GM23338 (cell line): ENCODE measurements around the gene SORBS1. TPM values are rescaled to one million over a fixed set of nuclear protein-coding genes. Genes with fewer than 3 reads are reported as not detected.

Experiments
- ATAC-seq: fragments of 200-7000 bp; cut with Tn5 transposase; 3 replicates; pipeline ENCODE4 v1.9.1; 2020
- DNase-seq: peaks from one replicate; pipeline ENCODE4 v3.0.0-alpha.2; 2015; ENCODE audit warnings: low spot score
- H2AFZ ChIP-seq: fragments of 200-600 bp; sonication (generic); 2 replicates; pipeline ENCODE4 v1.8.0; 2016; ENCODE audit warnings: antibody characterized with exemption, mild to moderate bottlenecking, moderate library complexity
- H3F3A ChIP-seq: fragments of 200-600 bp; sonication (generic); replicated peaks from 2 replicates; pipeline ENCODE4 v1.8.0; 2017; ENCODE audit warnings: antibody characterized with exemption, mixed run types, low read depth
- H3K27ac ChIP-seq: fragments of 200-600 bp; sonication (generic); 2 replicates; pipeline ENCODE4 v1.6.1; 2016; ENCODE audit warnings: low read depth
- H3K27me3 ChIP-seq: fragments of 200-600 bp; sonication (generic); 2 replicates; pipeline ENCODE4 v1.8.0; 2016; ENCODE audit warnings: mild to moderate bottlenecking, mixed run types, moderate library complexity; ENCODE audit not compliant: insufficient read depth
- H3K36me3 ChIP-seq: fragments of 200-600 bp; sonication (generic); 2 replicates; pipeline ENCODE4 v1.8.0; 2016; ENCODE audit warnings: mild to moderate bottlenecking; ENCODE audit not compliant: insufficient read depth
- H3K4me1 ChIP-seq: fragments of 200-600 bp; sonication (generic); 2 replicates; pipeline ENCODE4 v1.8.0; 2016; ENCODE audit warnings: mild to moderate bottlenecking, moderate library complexity; ENCODE audit not compliant: insufficient read depth
- H3K4me2 ChIP-seq: fragments of 200-600 bp; sonication (generic); 2 replicates; pipeline ENCODE4 v1.7.1; 2017; ENCODE audit warnings: mixed run types
- H3K4me3 ChIP-seq: fragments of 200-600 bp; sonication (generic); 2 replicates; pipeline ENCODE4 v1.6.1; 2016; ENCODE audit warnings: mixed run types
- H3K79me2 ChIP-seq: fragments of 200-600 bp; sonication (generic); replicated peaks from 2 replicates; pipeline ENCODE4 v1.8.0; 2017; ENCODE audit warnings: mild to moderate bottlenecking; ENCODE audit not compliant: insufficient read depth
- H3K9me2 ChIP-seq: fragments of 200-600 bp; sonication (generic); 2 replicates; pipeline ENCODE4 v1.8.0; 2017; ENCODE audit not compliant: insufficient read depth
- H4K20me1 ChIP-seq: fragments of 200-600 bp; sonication (generic); replicated peaks from 2 replicates; pipeline ENCODE4 v1.8.0; 2017; ENCODE audit warnings: mild to moderate bottlenecking; ENCODE audit not compliant: insufficient read depth
- H3K27ac Mint-ChIP-seq: 2 replicates; pipeline ENCODE4 v1.8.0; 2020; ENCODE audit warnings: inconsistent platforms, mild to moderate bottlenecking, moderate library complexity, mixed read lengths
- H3K27me3 Mint-ChIP-seq: 3 replicates; pipeline ENCODE4 v1.8.0; 2022; ENCODE audit warnings: low read depth, mild to moderate bottlenecking, moderate library complexity, mixed read lengths, inconsistent platforms; ENCODE audit not compliant: insufficient read depth, poor library complexity
- H3K36me3 Mint-ChIP-seq: 3 replicates; pipeline ENCODE4 v1.8.0; 2021; ENCODE audit warnings: low read depth, mild to moderate bottlenecking, inconsistent platforms, moderate library complexity, mixed read lengths
- H3K4me1 Mint-ChIP-seq: 3 replicates; pipeline ENCODE4 v1.8.0; 2020; ENCODE audit warnings: mild to moderate bottlenecking, inconsistent platforms, mixed read lengths
- H3K4me3 Mint-ChIP-seq: 3 replicates; pipeline ENCODE4 v1.8.0; 2021; ENCODE audit warnings: moderate library complexity, mild to moderate bottlenecking, inconsistent platforms, mixed read lengths
- H3K9me3 Mint-ChIP-seq: 3 replicates; pipeline ENCODE4 v1.8.0; 2020; ENCODE audit warnings: moderate library complexity, mild to moderate bottlenecking, inconsistent platforms, mixed read lengths
- EZH2 ChIP-seq: fragments of 200-600 bp; sonication (generic); IDR thresholded peaks from one replicate; pipeline ENCODE4 v1.8.0; 2017; ENCODE audit warnings: antibody characterized with exemption, mild to moderate bottlenecking, low read depth; ENCODE audit not compliant: unreplicated experiment
- JUNB ChIP-seq: IDR thresholded peaks from one replicate; pipeline ENCODE4 v1.6.1; 2016; ENCODE audit warnings: antibody characterized with exemption; ENCODE audit not compliant: unreplicated experiment
- NANOG ChIP-seq: IDR thresholded peaks from 2 replicates; pipeline ENCODE4 v1.6.1; 2016; ENCODE audit warnings: antibody characterized with exemption, borderline replicate concordance
- STAT1 ChIP-seq: IDR thresholded peaks from one replicate; pipeline ENCODE4 v1.6.1; 2016; ENCODE audit warnings: antibody characterized with exemption; ENCODE audit not compliant: unreplicated experiment
- ZNF114 ChIP-seq: fragments of 250-450 bp; sonication (Bioruptor Pico); IDR thresholded peaks from 2 replicates; pipeline ENCODE4 v1.5.0; 2020; ENCODE audit warnings: mild to moderate bottlenecking, moderate library complexity
- polyA plus RNA-seq: library from polyadenylated mRNA; unstranded; fragments of >200 nt; fragmentation: Nextera tagmentation; extraction: Ambion mirVana; gene quantifications from 2 replicates; pipeline ENCODE4 v1.2.1, GENCODE V29; 2016
- total RNA-seq: library from RNA; depleted of rRNA; stranded (reverse); fragments of >200 nt; shearing (Covaris generic); gene quantifications from 2 replicates; pipeline ENCODE4 v1.2.3, GENCODE V29; 2014
- TF ChIP-seq, protein P1 (sequence below), 2 experiments: fragments of 200-600 bp in 1 of 2; sonication (generic) in 1 of 2; conservative IDR thresholded peaks; 2 replicates each; pipeline versions ENCODE4 v1.5.1 to v1.6.1; 2016 to 2017; ENCODE audit warnings: antibody characterized with exemption in 2 of 2, low read depth in 2 of 2, mild to moderate bottlenecking in 2 of 2, moderate library complexity in 1 of 2
- TF ChIP-seq, protein P2 (sequence below): IDR thresholded peaks from 2 replicates; pipeline ENCODE4 v1.6.1; 2016; ENCODE audit warnings: antibody characterized with exemption
- TF ChIP-seq, protein P3 (sequence below): IDR thresholded peaks from one replicate; pipeline ENCODE4 v1.6.1; 2018; ENCODE audit warnings: antibody characterized with exemption; ENCODE audit not compliant: unreplicated experiment

SORBS1 gene
- total and polyA plus RNA-seq, 2 experiments from 2014 or later, result 47.7 to 51.5 TPM

DNA sequence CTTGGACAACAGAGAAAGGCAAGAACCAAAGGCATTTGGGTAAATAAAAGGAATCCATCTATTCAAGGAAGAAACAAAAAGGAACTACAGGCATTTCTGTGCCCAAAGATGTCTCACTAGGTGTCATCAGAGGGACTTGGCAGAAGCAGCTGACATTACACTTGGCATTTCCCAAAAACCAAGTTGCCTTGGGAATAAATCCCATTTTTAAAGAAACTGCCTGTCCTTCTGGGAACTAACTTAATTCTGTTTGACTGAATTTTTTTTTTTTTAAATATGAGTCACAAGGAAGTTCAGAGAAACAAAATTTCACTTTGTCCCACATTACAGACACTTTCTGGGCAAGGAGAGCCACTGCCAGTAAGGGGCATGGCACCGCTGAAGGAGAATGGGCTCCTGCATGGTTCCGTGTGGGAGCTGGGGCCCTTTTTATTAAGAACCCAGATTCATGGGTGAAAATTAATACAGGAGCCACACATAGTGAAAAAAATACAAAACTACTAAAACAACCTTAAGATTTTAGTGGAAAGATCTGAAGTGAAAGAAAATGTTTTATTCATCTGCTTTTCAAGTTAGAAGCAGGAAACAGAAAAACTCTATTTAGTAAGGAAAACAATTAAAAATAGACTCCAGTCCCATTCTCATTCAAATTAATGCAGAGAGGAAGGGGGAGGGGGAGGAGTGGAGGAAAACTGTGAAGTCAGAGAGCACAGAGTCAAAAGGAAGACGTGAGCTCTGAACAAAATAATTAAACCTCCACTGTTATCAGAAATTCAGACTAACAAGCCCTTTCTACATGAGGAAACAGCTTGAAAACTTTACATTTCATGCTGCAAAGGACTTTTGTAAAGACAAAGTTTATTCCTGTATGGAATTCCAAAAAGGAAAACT, 151.9 kb downstream of the SORBS1 start:
- H3K27ac Mint-ChIP-seq, result peak overlapping the region; percentile 94
- Histone ChIP-seq H2AFZ (no peak overlapping the region), H4K20me1 (no peaks in the 10 kb centered on the region), H3K4me3 (peak overlapping the region; percentile 34), H3K4me1 (peaks cover 28% of the 10 kb centered on the region), H3F3A (no peaks in the 10 kb centered on the region), H3K9me2 (no peaks in the 10 kb centered on the region), H3K36me3 (peaks cover 5% of the 10 kb centered on the region; the same call in 1 of the 2 replicates), H3K27me3 (no peaks in the 10 kb centered on the region), H3K27ac (peak overlapping the region; percentile 92), H3K4me2 (peak overlapping the region; percentile 68), H3K79me2 (no peaks in the 10 kb centered on the region)
- peak; percentile 33; the same call in 1 of the 2 replicates for TF ChIP-seq NANOG
- TF ChIP-seq, protein P1, sequence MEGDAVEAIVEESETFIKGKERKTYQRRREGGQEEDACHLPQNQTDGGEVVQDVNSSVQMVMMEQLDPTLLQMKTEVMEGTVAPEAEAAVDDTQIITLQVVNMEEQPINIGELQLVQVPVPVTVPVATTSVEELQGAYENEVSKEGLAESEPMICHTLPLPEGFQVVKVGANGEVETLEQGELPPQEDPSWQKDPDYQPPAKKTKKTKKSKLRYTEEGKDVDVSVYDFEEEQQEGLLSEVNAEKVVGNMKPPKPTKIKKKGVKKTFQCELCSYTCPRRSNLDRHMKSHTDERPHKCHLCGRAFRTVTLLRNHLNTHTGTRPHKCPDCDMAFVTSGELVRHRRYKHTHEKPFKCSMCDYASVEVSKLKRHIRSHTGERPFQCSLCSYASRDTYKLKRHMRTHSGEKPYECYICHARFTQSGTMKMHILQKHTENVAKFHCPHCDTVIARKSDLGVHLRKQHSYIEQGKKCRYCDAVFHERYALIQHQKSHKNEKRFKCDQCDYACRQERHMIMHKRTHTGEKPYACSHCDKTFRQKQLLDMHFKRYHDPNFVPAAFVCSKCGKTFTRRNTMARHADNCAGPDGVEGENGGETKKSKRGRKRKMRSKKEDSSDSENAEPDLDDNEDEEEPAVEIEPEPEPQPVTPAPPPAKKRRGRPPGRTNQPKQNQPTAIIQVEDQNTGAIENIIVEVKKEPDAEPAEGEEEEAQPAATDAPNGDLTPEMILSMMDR (conservative IDR thresholded peaks at IDR 0.05; ENCODE audit: low read depth in 2 of 2), result no peak
- peak; percentile 68 for ATAC-seq
- peaks cover 11% of the 10 kb centered on the region; the same call in 2 of the 3 replicates for H3K36me3 Mint-ChIP-seq
- H3K4me1 Mint-ChIP-seq, result peaks cover 41% of the 10 kb centered on the region
- peak overlapping the region; percentile 51 for H3K4me3 Mint-ChIP-seq
- peak; percentile 85 for DNase-seq
- H3K27me3 Mint-ChIP-seq, result no peaks in the 10 kb centered on the region
- H3K9me3 Mint-ChIP-seq, result no peaks in the 10 kb centered on the region

DNA sequence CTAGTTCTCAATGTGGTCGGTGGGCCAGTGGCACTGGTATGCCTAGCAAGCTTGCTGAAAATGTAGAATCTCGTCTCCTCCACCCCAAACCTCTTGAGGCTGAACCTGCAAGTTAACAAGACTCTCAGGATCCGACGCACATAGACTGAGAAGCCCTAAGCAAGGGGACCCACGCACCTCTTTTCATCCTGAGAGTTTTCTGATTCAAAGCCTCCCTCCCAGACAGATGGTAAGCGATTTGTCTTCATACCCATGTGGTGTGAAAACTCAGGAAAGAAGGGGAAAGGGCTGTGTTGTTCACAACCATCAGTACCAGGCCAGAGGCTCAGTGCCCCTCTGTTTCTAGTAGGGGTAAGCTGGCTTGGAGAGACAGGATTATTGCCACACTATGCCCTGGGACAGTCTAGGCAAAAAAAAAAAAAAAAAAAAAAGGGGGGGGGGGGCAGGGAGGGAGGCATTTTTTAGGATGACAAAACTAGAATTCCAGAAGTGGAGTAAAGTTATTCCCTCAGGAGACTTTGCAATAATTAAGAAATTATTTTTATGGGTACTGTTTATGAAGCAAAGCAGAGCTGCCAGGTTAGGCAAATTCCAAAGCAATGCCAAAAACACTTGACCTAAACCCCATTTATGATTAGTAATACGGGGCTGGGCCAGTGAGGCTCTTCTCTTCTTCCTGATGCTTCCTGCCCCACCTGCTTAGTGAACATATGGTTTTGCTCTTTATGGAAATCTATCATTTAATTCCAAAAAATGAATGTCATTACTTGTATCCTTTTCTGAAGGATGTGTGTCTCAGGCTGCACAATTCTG, 152.8 kb downstream of the SORBS1 start:
- no peak for ATAC-seq
- peak overlapping the region; percentile 68 for H3K4me2 ChIP-seq

More for the DNA sequence above, 152.8 kb downstream of the SORBS1 start:
- H3K27me3 Mint-ChIP-seq, result no peaks in the 10 kb centered on the region
- no peak overlapping the region for H3K4me3 Mint-ChIP-seq
- Histone ChIP-seq H3K27ac (peak overlapping the region; percentile 73), H3K36me3 (peaks cover 5% of the 10 kb centered on the region; the same call in 1 of the 2 replicates), H4K20me1 (no peaks in the 10 kb centered on the region), H3K4me3 (no peak overlapping the region), H2AFZ (no peak overlapping the region), H3F3A (no peaks in the 10 kb centered on the region), H3K27me3 (no peaks in the 10 kb centered on the region), H3K9me2 (no peaks in the 10 kb centered on the region), H3K4me1 (peaks cover 28% of the 10 kb centered on the region), H3K79me2 (no peaks in the 10 kb centered on the region)
- no peak for DNase-seq
- TF ChIP-seq ZNF114 (CRISPR knock-in tag) (no peak), JUNB (no peak), EZH2 (no peak), STAT1 (no peak)
- TF ChIP-seq, protein P2, sequence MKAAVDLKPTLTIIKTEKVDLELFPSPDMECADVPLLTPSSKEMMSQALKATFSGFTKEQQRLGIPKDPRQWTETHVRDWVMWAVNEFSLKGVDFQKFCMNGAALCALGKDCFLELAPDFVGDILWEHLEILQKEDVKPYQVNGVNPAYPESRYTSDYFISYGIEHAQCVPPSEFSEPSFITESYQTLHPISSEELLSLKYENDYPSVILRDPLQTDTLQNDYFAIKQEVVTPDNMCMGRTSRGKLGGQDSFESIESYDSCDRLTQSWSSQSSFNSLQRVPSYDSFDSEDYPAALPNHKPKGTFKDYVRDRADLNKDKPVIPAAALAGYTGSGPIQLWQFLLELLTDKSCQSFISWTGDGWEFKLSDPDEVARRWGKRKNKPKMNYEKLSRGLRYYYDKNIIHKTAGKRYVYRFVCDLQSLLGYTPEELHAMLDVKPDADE, result no peak
- TF ChIP-seq, protein P1 (conservative IDR thresholded peaks at IDR 0.05; ENCODE audit: low read depth in 2 of 2), result no peak
- TF ChIP-seq, protein P3, sequence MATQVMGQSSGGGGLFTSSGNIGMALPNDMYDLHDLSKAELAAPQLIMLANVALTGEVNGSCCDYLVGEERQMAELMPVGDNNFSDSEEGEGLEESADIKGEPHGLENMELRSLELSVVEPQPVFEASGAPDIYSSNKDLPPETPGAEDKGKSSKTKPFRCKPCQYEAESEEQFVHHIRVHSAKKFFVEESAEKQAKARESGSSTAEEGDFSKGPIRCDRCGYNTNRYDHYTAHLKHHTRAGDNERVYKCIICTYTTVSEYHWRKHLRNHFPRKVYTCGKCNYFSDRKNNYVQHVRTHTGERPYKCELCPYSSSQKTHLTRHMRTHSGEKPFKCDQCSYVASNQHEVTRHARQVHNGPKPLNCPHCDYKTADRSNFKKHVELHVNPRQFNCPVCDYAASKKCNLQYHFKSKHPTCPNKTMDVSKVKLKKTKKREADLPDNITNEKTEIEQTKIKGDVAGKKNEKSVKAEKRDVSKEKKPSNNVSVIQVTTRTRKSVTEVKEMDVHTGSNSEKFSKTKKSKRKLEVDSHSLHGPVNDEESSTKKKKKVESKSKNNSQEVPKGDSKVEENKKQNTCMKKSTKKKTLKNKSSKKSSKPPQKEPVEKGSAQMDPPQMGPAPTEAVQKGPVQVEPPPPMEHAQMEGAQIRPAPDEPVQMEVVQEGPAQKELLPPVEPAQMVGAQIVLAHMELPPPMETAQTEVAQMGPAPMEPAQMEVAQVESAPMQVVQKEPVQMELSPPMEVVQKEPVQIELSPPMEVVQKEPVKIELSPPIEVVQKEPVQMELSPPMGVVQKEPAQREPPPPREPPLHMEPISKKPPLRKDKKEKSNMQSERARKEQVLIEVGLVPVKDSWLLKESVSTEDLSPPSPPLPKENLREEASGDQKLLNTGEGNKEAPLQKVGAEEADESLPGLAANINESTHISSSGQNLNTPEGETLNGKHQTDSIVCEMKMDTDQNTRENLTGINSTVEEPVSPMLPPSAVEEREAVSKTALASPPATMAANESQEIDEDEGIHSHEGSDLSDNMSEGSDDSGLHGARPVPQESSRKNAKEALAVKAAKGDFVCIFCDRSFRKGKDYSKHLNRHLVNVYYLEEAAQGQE, result no peak
- H3K27ac Mint-ChIP-seq, result peak overlapping the region; percentile 94
- peaks cover 10% of the 10 kb centered on the region; the same call in 2 of the 3 replicates for H3K36me3 Mint-ChIP-seq
- peaks cover 40% of the 10 kb centered on the region for H3K4me1 Mint-ChIP-seq
- H3K9me3 Mint-ChIP-seq, result no peaks in the 10 kb centered on the region
